ENCODE results near the gene GALK1. TPM values are rescaled to one million over a fixed set of nuclear protein-coding genes. Genes with fewer than 3 reads are reported as not detected.

The GALK1 gene
- total and polyA plus RNA-seq, 2 of the 13 experiments (the other 11 are each of a cell fraction or from before 2014, with no cell fraction given) = 59.9 to 93.6 TPM

- 0 out of 2 replicates have a peak, but pooled peaks have one; percentile 88 for TF ChIP-seq ZNF251 (CRISPR knock-in tag; IDR thresholded peaks at IDR 0.05)
- TF ChIP-seq ZNF407 (CRISPR knock-in tag; IDR thresholded peaks at IDR 0.05; ENCODE audit: not compliant biosample characterization) = peak; percentile 97
- no peak for TF ChIP-seq IKZF1 (IDR thresholded peaks at IDR 0.05)
- TF ChIP-seq SNAPC2 (CRISPR knock-in tag; IDR thresholded peaks at IDR 0.05) = no peak
- peak; percentile 92; the same call in 1 of the 2 replicates for TF ChIP-seq ZNF674 (CRISPR knock-in tag; IDR thresholded peaks at IDR 0.05; ENCODE audit: low read depth)
- TF ChIP-seq ZNF782 (CRISPR knock-in tag; IDR thresholded peaks at IDR 0.05; ENCODE audit: borderline replicate concordance) = peak; percentile 44; the same call in 1 of the 2 replicates
- TF ChIP-seq GABPB1 (CRISPR knock-in tag; IDR thresholded peaks at IDR 0.05) = peak; percentile 84
- peak; percentile 92 for TF ChIP-seq ZNF598 (CRISPR knock-in tag; IDR thresholded peaks at IDR 0.05; ENCODE audit: borderline replicate concordance)
- peak; percentile 78 for TF ChIP-seq THRA (CRISPR knock-in tag; IDR thresholded peaks at IDR 0.05; ENCODE audit: borderline replicate concordance)
- peak; percentile 36; the same call in 1 of the 2 replicates for TF ChIP-seq SKIL (CRISPR knock-in tag; IDR thresholded peaks at IDR 0.05; ENCODE audit: borderline replicate concordance)
- TF ChIP-seq SATB2 (CRISPR knock-in tag; IDR thresholded peaks at IDR 0.05) = peak; percentile 88
- TF ChIP-seq ZNF501 (CRISPR knock-in tag; IDR thresholded peaks at IDR 0.05) = peak; percentile 99
- TF ChIP-seq ZNF619 (CRISPR knock-in tag; IDR thresholded peaks at IDR 0.05) = peak; percentile 84; the same call in 1 of the 2 replicates
- TF ChIP-seq ZNF549 (CRISPR knock-in tag; IDR thresholded peaks at IDR 0.05) = no peak
- peak; percentile 88 for TF ChIP-seq CBFB (CRISPR knock-in tag; IDR thresholded peaks at IDR 0.05)
Measured at GRCh38 chr17:75779250-75779986, 14.4 kb upstream of the GALK1 start (continued).

Measured in HepG2 (cell line).